ENCODE measurements around the gene FASTKD1.

- TF ChIP-seq CTCF (conservative IDR thresholded peaks at IDR 0.05; ENCODE audit: low read length) (no peak), EZH2phosphoT487 (IDR thresholded peaks at IDR 0.05; ENCODE audit: borderline replicate concordance) (no peak)
Measured at GRCh38 chr2:169546756-169547155, 26.9 kb downstream of the FASTKD1 start.
